GM21515 (cell line): ENCODE measurements around the gene EGLN2.
"Not testable (repeated sequence)": the region's sequence is repeated elsewhere in the genome, so short reads cannot be mapped to it uniquely, and the experiment has no call there.

Experiments
- ATAC-seq: cut with Tn5 transposase; IDR thresholded peaks from one replicate; pipeline ENCODE4 v1.9.1; 2021; ENCODE audit not compliant: unreplicated experiment

EGLN2 gene

DNA sequence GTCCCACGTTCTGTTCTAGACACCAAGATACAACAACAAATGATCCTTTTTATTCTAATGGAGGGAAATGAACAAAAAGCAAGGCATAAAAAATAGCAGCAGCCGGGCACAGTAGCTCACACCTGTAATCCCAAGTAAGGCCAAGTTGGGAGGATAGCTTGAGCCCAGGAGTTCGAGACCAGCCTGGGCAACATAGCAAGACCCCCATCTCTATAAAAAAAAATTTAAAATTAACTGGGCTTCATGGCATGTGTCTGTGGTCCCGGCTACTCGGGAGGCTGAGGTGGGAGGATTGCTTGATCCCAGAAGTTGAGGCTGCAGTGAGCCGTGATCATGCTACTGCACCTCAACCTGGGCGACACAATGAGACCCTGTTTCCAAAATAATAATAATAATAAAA, 22.6 kb upstream of the EGLN2 start:
- ATAC-seq, result no peak

DNA sequence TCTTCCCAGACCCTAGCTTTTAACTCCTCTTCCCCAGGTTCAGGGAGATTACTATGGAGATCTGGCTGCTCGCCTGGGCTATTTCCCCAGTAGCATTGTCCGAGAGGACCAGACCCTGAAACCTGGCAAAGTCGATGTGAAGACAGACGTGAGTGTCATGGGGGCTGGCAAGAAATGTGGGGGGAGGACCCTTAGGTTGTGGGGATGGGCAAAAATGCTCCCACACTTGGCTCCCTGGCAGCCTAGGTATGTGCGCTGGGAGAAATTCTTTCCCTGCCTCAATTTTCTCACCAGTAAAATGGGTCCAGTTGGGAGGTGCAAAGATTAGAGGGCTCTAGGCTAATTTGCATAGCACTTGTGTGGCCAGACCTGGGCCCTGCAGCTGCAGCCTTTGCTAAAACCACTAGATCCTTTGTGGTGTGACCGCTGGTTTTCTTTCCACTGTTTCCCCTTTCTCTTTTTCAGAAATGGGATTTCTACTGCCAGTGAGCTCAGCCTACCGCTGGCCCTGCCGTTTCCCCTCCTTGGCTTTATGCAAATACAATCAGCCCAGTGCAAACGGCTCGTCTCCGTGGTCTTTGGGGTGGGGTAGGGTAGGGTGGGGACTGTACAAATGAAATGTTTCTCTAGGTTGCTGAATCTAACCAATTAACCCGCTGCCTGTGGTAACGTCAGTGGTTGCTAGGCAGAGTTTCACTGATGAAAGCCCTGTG, 21.9 kb upstream of the EGLN2 start:
- ATAC-seq, result peak; percentile 55

DNA sequence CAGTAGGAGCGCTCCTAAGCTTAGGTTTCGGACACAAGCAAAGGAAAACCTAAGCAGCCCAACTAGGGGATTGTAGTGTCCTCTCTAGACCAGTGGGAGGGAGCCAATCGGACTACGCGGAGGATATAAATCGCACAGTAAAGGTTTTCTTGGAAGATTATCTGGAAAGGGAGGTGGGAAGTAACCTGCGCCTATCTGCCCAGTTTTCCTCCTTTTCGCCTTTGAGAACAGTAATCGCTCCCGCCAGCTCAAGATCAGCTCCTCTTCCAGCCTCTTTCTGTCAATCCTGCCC, 21.4 kb upstream of the EGLN2 start:
- ATAC-seq, result no peak

DNA sequence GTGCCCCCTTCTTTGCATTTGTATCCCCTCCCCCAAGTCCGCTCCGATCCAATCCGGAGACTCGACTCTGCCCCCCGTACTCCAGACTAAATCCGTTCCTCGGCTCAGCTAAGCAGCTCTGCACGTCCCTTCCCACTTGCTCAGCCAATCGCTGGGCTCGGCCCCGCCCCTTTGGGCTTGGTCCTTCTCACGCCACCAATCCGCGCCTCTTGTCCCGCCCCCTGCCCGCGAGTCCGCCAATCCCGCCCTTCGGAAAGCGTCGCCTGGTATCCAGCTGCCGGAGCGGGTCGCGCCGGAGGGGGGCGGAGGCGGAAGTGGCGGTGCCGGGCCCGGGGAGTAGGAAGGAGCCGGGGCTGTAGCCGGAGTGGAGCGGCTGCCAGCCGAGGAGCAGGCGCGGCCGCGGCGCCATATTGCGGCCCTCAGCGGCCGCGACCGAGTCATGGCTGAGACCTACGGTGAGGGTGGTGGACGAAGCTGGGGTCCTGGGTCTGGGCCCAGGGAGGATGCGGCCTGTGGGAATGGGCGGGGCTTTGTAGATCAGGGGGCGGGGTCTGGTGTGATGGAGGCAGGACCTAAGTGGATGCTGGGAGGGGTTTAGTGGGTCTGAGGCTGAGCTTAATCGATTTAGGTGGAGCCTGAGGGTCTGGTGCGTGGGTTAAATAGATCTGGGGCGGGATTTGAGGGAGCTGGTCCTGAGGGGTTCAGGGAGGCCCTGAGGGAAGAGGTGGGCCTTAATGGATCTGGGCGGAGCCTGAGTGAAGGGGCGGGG, 20.9 kb upstream of the EGLN2 start, which contains the start of gene RAB4B:
Gene RAB4B, plus strand, starts transcription at position 311 of the 769 bp plus-strand sequence. Its CDS starts 129 bp downstream, at position 440.
- ATAC-seq, result peak; percentile 61

DNA sequence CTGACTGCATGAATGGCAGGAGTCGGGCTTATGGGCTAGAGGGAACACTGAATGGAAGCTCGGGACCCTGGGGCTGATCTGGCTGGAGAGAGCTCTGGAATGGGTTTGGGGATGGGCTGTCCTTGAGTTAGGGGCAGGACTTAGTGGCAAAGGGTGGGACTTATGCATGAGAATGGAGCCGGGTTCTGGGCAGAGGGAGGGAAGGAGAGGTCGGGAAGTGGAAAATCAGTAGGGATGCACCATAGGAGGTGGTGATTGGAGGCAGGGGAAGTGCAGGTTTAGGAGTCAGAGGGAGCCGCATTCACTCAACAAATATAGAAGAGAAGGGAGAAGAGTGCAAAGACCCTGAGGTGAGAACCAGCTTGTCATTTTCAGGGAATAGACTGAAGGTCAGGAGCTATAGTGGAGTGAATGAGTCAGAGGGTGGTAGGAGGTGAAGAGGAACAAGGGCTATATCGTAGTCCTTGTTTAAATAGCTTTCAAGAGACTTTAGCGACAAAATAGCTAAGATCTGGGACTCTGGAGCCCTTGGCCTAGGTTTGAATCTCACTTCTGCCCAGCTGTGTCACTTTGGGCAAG, 20.2 kb upstream of the EGLN2 start:
- ATAC-seq, result no peak

DNA sequence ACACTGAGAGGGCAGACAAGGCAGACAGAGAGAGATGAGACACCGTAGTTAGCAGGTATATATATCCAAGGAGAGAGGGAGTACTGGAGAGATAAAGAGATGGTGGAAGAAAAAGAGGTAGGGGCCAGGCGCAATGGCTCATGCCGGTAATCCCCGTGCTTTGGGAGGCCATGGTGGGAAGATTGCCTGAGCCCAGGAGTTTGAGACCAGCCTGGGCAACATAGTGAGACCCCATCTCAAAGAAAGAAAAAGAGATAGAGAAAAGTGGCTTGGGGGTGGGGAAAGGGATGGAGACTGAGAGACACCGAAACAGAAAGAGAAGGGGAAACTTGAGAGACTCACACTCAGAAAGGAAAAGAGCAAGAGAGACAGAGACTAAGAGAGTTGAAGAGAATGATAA, 18.4 kb upstream of the EGLN2 start:
- no peak for ATAC-seq

DNA sequence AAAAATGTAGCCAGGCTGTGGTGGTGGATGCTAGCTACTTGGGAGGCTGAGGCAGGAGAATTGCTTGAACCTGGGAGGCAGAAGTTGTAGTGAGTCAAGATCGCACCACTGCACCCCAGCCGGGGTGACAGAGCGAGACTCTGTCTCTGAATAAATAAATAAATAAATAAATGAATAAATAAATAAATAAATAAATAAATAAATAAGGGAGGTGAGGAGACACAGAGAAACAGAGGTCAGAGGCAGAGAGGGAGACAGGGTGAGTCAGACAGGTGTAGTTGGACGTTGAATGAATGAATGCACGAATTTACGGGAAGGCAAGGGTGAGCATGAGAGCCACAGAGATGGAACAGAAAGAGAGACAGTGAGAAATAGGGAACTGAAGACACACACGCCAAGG, 17.9 kb upstream of the EGLN2 start:
- no peak for ATAC-seq

DNA sequence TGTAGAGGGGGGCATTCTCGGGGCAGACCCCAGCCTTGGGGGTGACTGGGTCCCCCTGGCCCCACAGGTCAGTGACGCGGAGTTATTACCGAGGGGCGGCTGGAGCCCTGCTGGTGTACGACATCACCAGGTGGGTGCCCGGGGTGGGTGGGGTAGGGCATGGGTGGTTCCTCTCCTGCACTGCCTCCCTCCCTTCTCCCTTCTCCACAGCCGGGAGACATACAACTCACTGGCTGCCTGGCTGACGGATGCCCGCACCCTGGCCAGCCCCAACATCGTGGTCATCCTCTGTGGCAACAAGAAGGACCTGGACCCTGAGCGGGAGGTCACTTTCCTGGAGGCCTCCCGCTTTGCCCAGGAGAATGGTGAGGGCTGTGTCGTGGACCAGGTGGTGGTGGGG, 15.3 kb upstream of the EGLN2 start:
- ATAC-seq, result no peak

DNA sequence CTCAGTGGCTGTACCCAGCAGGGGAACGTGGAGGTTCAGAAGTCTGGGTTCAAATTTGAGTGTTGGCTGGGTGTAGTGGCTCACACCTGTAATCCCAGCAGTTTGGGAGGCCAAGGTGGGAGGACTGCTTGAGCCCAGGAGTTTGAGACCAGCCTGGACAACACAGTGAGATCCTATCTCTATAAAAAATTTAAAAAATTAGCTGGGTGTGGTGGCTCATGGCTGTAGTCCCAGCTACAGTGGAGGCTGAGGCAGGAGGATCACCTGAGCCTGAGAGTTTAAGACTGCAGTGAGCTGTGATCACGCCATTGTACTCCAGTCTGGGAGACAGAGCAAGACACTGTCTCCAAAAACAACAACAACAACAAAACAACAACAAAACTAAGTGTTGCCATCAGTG, 14.8 kb upstream of the EGLN2 start:
- not testable (repeated sequence) for ATAC-seq

DNA sequence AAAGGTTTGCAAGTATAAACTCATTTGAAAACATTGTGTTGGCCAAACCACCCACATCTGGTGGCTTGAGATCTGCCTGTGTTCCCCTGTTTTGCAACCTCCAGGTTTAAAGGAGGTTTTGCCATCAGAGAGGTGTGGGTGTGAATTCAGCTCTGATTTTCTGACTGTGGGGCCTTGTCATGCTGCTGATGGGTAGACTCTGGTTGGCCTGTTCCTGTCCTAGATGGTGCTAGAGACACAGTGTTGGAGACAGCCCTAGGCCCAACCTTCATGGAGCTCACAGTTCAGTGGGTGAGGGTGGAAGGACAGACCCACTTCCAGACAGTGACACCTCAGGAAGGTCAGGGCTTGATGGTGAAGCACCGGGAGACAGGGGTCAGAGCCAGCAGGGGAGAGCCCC, 13.5 kb upstream of the EGLN2 start:
- no peak for ATAC-seq

DNA sequence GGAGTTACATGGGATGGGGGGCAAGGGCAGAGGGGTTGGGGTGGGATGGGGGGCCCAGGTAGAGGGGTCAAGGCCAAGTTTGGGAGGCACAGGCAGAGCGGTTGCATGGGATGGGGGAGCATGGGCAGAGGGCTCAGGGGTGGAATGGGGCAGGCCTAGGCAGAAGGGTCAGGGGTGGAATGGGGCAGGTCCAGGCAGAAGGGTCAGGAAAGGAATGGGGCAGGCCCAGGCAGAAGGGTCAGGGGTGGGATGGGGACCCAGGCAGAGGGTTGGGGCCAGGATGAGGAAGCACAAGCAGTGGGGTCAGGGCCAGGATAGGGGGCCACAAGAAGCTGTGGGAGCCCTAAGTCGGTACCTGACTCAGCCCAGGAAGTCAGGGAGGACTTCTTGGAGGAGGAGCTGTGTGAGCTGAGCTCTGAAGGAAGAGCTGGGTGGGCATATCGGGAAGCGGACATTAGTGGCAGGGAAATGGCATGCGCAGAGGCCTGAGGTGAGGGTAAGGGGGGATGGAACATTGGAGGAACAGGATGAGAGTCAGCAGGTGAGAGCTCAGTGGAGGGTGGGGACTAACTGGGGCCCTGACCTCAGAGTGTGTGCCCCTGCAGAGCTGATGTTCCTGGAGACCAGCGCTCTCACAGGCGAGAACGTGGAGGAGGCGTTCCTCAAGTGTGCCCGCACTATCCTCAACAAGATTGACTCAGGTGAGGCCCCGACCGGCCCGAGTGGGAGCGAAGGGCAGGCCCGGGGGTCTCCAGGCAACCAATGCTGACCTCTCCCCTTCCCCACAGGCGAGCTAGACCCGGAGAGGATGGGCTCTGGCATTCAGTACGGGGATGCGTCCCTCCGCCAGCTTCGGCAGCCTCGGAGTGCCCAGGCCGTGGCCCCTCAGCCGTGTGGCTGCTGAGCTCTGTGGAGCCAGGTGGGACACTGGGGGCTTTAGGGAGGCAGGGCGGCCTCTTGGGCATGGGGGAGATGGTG, 12.6 kb upstream of the EGLN2 start:
- ATAC-seq, result no peak

DNA sequence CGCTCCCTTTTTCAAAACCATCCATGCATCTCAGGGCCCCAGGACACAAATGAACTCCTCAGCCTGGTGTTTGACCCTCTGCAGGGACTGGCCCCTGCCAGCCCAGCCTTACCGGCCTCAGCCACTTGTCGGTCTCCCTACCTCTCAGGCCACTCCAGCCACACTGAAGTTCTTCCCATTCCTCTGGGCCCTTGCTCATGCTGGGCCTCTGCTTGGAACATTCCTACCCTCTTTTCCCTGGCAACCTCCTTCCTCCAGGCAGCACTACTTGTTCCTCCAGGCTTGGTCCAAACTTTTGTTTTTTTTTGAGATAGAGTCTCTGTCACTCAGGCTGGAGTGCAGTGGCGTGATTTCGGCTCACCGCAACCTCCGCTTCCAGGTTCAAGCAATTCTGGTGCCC, 7.6 kb upstream of the EGLN2 start:
- ATAC-seq, result no peak

DNA sequence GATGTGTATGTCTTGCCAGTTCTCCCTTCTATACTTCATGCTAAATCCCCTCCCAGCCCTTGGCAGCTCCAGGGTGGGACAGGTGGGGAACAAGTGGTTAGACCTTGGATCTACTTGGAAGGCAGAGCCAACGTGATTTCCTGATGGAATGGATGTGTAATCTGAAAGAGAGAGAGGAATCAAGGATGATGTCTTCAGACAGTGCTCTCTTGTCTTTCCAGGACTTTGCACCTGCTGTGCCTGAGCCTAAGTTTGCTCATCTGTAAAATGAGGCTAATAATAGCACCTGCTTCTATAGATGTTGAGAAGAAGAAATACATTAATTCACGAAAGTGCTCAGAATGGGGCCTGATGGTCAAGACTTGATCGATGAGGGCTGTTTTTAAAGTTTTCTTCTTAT, 7.0 kb upstream of the EGLN2 start:
- ATAC-seq, result no peak

DNA sequence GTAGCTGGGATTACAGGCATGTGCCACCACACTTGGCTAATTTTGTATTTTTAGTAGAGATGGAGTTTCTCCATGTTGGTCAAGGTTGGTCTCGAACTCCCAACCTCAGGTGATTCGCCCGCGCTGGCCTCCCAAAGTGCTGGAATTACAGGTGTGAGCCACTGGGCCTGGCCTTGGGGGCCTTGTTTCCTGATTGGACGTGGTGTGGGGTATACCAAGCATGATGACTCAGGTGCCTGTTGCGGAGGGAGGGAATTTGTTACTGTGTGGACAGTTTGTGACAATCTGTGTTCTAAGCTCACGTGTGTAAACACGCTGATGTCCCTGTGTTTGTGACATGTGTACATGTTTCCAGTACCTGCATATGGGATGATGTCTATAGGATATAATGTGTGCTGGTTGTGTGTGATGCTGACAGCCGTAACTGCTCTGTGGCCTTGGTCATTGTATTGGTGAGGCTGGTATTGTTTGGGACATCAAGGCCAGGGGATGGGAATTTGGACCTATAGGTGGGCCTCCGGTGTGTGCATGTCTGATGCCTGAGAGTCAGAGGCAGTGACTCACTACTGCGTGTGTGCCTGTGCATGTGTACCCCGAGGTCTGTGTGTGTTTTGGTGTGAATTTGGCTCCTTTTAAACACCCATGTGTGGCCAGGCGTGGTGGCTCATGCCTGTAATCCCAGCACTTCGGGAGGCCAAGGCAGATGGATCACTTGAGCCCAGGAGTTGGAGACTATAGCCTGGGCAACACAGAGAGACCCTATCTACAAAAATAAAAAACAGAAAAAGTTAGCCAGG, 1.6 kb upstream of the EGLN2 start:
- ATAC-seq, result no peak

DNA sequence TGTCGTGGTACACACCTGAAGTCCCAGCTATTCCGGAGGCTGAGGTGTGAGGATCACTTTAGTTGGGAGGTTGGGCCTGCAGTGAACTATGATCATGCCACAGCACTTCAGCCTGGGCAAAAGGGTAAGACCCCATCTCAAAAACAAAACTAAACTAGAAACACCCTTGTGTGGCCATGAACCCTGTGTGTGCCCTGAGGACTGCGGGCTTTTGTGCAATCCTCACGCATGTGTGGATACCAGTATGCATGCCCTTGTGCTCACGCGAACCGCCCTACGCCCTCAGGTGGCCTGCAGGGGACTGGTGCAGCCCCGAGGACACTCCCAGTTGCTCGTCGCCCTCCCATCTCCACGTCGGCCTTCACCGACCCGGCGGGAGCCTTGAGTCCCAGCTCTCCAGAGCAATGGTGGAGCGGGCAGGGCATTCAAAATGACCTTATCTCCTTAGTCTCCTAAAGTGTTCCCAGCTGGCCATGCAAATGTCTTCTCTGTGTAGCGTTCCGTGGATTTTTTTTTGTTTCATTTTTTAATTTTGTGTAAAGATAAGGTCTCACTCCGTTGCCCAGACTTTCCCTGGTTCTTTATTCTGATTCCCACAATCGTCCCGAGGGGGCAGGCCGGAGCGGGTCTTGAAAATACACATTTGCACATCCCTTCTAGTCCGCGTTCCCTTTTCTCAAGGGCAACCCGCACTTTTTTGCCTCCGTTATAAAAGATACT, 868 bp upstream of the EGLN2 start:
- ATAC-seq, result no peak

DNA sequence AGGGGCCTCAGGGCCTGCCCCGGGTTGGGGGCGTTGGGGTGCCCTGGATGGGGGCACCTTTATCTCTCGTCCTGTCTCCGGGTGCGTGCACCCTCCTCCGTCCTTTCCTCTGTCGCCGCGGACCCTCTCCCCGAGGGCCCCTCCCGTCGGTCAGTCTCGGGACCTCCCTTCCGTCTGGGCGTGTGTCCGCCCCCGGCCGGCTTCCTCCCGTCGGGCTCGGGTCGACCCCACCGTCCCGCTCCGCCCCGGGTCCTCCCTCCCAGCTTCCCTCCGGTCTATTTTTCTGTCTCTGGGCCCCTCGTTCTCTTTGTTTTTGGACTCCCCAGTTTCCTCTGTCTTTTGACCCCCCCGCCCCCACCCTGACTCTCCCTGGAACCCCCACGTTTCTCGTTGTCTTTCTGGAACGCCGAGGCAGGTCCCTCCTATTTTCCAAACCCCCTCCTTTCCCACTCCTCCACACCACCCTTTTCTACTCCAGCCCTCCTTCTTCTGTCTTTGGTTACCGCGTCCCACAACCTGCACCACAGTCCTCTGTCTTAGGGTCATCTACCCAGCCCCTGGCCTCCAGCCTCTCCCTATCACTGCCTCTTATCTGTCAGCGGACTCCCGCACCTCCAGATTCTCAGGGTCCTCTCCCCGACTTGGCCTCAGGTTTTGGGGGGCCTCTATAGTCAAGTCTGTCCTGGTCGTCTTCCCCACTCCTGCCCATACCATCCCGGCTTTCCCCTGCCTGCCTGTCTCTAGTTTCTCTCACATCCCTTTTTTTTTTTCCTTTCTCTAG, 757 bp downstream of the EGLN2 start:
- ATAC-seq, result no peak

DNA sequence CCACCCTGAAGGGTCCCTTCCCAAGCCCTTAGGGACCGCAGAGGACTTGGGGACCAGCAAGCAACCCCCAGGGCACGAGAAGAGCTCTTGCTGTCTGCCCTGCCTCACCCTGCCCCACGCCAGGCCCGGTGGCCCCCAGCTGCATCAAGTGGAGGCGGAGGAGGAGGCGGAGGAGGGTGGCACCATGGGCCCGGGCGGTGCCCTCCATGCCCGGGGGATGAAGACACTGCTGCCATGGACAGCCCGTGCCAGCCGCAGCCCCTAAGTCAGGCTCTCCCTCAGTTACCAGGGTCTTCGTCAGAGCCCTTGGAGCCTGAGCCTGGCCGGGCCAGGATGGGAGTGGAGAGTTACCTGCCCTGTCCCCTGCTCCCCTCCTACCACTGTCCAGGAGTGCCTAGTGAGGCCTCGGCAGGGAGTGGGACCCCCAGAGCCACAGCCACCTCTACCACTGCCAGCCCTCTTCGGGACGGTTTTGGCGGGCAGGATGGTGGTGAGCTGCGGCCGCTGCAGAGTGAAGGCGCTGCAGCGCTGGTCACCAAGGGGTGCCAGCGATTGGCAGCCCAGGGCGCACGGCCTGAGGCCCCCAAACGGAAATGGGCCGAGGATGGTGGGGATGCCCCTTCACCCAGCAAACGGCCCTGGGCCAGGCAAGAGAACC, 1.5 kb downstream of the EGLN2 start:
- no peak for ATAC-seq

DNA sequence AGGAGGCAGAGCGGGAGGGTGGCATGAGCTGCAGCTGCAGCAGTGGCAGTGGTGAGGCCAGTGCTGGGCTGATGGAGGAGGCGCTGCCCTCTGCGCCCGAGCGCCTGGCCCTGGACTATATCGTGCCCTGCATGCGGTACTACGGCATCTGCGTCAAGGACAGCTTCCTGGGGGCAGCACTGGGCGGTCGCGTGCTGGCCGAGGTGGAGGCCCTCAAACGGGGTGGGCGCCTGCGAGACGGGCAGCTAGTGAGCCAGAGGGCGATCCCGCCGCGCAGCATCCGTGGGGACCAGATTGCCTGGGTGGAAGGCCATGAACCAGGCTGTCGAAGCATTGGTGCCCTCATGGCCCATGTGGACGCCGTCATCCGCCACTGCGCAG, 2.0 kb downstream of the EGLN2 start:
- no peak for ATAC-seq
